Endothelial cell of umbilical vein (primary cell): Measurements from ENCODE around the gene CDC45. TPM values are rescaled to one million over a fixed set of nuclear protein-coding genes. Genes with fewer than 3 reads are reported as not detected.

Experiments used
- BruUV-seq: library from RNA; stranded (reverse); fragments of 400-500 nt; replicated peaks from 2 replicates; lab custom pipeline; 2021; lab: Mats Ljungman, UMichigan
- CTCF ChIA-PET: fragments of 300-600, 350-600 bp; sonication (Branson Sonifier 250); formaldehyde crosslinking; loops from one replicate; lab custom pipeline; 2021; ENCODE audit warnings: antibody characterized with exemption, inconsistent platforms; lab: Charles Lee
- POLR2A ChIA-PET: fragments of 300-600, 350-600 bp; sonication (Branson Sonifier 250); formaldehyde crosslinking; loops from one replicate; lab custom pipeline; 2021; ENCODE audit warnings: antibody characterized with exemption, inconsistent platforms; lab: Charles Lee
- DNase-seq: peaks from one replicate; pipeline ENCODE4 v3.0.0-alpha.2; 2011; ENCODE audit warnings: low read depth, low spot score
- FAIRE-seq: peaks from 2 replicates; lab custom pipeline; 2011; peaks lifted over from hg19 to GRCh38; lab: Jason Lieb, UNC
- H2AFZ ChIP-seq: 2 replicates; pipeline ENCODE4 v1.6.0; 2012; ENCODE audit warnings: low read depth, low read length, control low read depth, inconsistent platforms
- H3K27ac ChIP-seq: 2 replicates; pipeline ENCODE4 v1.5.1; 2011; ENCODE audit warnings: low read depth, mild to moderate bottlenecking, control low read depth, low read length, moderate library complexity; ENCODE audit not compliant: insufficient read depth
- H3K27me3 ChIP-seq, 2 experiments: 2 replicates each; pipeline versions ENCODE4 v1.6.0 to v1.6.1; 2011; ENCODE audit warnings: low read length in 2 of 2, mixed read lengths in 1 of 2; ENCODE audit not compliant: control insufficient read depth in 2 of 2, insufficient read depth in 2 of 2
- H3K36me3 ChIP-seq, 2 experiments: 2 replicates in 1 of 2; 3 replicates in 1 of 2; pipeline ENCODE4 v1.5.1; 2011; ENCODE audit warnings: low read length in 2 of 2, mild to moderate bottlenecking in 1 of 2, moderate library complexity in 1 of 2; ENCODE audit not compliant: control insufficient read depth in 2 of 2, insufficient read depth in 2 of 2; ENCODE audit errors: extremely low read depth in 1 of 2
- H3K4me1 ChIP-seq: 3 replicates; pipeline ENCODE4 v1.5.1; 2011; ENCODE audit warnings: mild to moderate bottlenecking, low read length; ENCODE audit not compliant: control insufficient read depth, insufficient read depth; ENCODE audit errors: extremely low read depth
- H3K4me2 ChIP-seq: 2 replicates; pipeline ENCODE4 v1.6.1; 2011; ENCODE audit warnings: low read length, control low read depth, mixed read lengths; ENCODE audit not compliant: insufficient read depth
- H3K4me3 ChIP-seq, 3 experiments: fragments of 200-600 bp in 1 of 3; sonication (generic), shearing (Covaris generic) in 1 of 3; replicated peaks in 1 of 3; 2 replicates each; pipeline ENCODE4 v1.5.1; 2011 to 2016; ENCODE audit warnings: control low read depth in 3 of 3, low read length in 3 of 3, mild to moderate bottlenecking in 2 of 3, inconsistent platforms in 1 of 3, low read depth in 1 of 3, moderate library complexity in 1 of 3; ENCODE audit not compliant: insufficient read depth in 1 of 3
- H3K79me2 ChIP-seq: 2 replicates; pipeline ENCODE4 v1.6.0; 2012; ENCODE audit warnings: low read length, inconsistent platforms; ENCODE audit not compliant: control insufficient read depth, insufficient read depth
- H3K9ac ChIP-seq: replicated peaks from 2 replicates; pipeline ENCODE3; 2011; ENCODE audit warnings: low read length, control low read depth; ENCODE audit not compliant: insufficient read depth; ENCODE audit errors: extremely low read depth
- H3K9me1 ChIP-seq: replicated peaks from 3 replicates; pipeline ENCODE4 v1.6.0; 2011; ENCODE audit warnings: mild to moderate bottlenecking, low read length; ENCODE audit not compliant: control insufficient read depth, insufficient read depth; ENCODE audit errors: extremely low read depth
- H3K9me3 ChIP-seq: replicated peaks from 2 replicates; pipeline ENCODE4 v1.5.1; 2012; ENCODE audit warnings: low read length, inconsistent platforms; ENCODE audit not compliant: control insufficient read depth, insufficient read depth
- H4K20me1 ChIP-seq: replicated peaks from 2 replicates; pipeline ENCODE3; 2011; ENCODE audit warnings: mild to moderate bottlenecking, low read length; ENCODE audit not compliant: control insufficient read depth, insufficient read depth; ENCODE audit errors: extremely low read depth
- EZH2 ChIP-seq: IDR thresholded peaks from 2 replicates; pipeline ENCODE4 v1.6.1; 2012; ENCODE audit warnings: borderline replicate concordance, low read depth, mild to moderate bottlenecking, moderate library complexity, low read length, inconsistent platforms; ENCODE audit not compliant: severe bottlenecking
- FOS ChIP-seq: IDR thresholded peaks from 2 replicates; pipeline ENCODE4 v1.6.1; 2011; ENCODE audit warnings: mild to moderate bottlenecking, low read length, moderate library complexity, borderline replicate concordance; ENCODE audit not compliant: insufficient read depth
- GATA2 ChIP-seq: IDR thresholded peaks from 2 replicates; pipeline ENCODE4 v1.7.0; 2011; ENCODE audit warnings: low read depth, mild to moderate bottlenecking, moderate library complexity, mixed read lengths, low read length; ENCODE audit not compliant: insufficient read length, insufficient read depth
- JUN ChIP-seq: IDR thresholded peaks from 2 replicates; pipeline ENCODE4 v1.6.1; 2011; ENCODE audit warnings: borderline replicate concordance, low read depth; ENCODE audit not compliant: insufficient read length, insufficient read depth
- MYC ChIP-seq: IDR thresholded peaks from one replicate; pipeline ENCODE4 v1.6.1; 2011; ENCODE audit warnings: mild to moderate bottlenecking, low read depth, low read length
- POLR2A ChIP-seq: IDR thresholded peaks from 2 replicates; pipeline ENCODE4 v1.6.1; 2012; ENCODE audit warnings: low read depth, mild to moderate bottlenecking, control low read depth, low read length
- POLR2AphosphoS5 ChIP-seq: IDR thresholded peaks from 2 replicates; pipeline ENCODE4 v1.6.1; 2012; ENCODE audit warnings: low read depth, mild to moderate bottlenecking, control low read depth, low read length, moderate library complexity; ENCODE audit not compliant: insufficient read depth
- dilution Hi-C: fragments of 300-500 bp; cut with MboI; formaldehyde crosslinking; loops from one replicate; pipeline ENCODE4 v1.15.0; 2019; ENCODE audit warnings: low sequenced_read_pairs; ENCODE audit not compliant: extremely low pct_ligation_motif_present
- intact Hi-C: fragments of 100-400 bp; cut with micrococcal nuclease; formaldehyde crosslinking; loops from one replicate; pipeline ENCODE4 v1.10.0; 2022
- polyA plus RNA-seq, 4 experiments: library from polyadenylated mRNA; depleted of rRNA in 3 of 4; stranded (reverse) in 3 of 4; unstranded in 1 of 4; fragments of >200 nt; gene quantifications; 2 replicates each; pipeline versions ENCODE4 v1.2.1 to v1.2.3, GENCODE V29; 2011 to 2012; ENCODE audit warnings: missing spikeins in 1 of 4
- total RNA-seq: library from RNA; stranded (reverse); gene quantifications from 2 replicates; pipeline ENCODE4 v1.2.3, GENCODE V29; 2021
- TF ChIP-seq, protein P1 (sequence below), 2 donors: IDR thresholded peaks; 1 replicate in 1 of 2; 2 replicates in 1 of 2; pipeline ENCODE4 v1.5.1; 2011; ENCODE audit warnings: low read length in 2 of 2, mild to moderate bottlenecking in 2 of 2, moderate library complexity in 2 of 2, control low read depth in 1 of 2, inconsistent platforms in 1 of 2, low read depth in 1 of 2; ENCODE audit not compliant: insufficient read depth in 1 of 2; ENCODE audit errors: extremely low read depth in 1 of 2
- TF ChIP-seq, protein P2 (sequence below): IDR thresholded peaks from 2 replicates; pipeline ENCODE4 v1.6.1; 2011; ENCODE audit not compliant: insufficient read depth, insufficient read length

The CDC45 gene
- total and polyA plus RNA-seq, 2 donors (not counting 3 experiments of a cell fraction or from before 2014, with no cell fraction given) = 36.6 to 40.6 TPM

DNA sequence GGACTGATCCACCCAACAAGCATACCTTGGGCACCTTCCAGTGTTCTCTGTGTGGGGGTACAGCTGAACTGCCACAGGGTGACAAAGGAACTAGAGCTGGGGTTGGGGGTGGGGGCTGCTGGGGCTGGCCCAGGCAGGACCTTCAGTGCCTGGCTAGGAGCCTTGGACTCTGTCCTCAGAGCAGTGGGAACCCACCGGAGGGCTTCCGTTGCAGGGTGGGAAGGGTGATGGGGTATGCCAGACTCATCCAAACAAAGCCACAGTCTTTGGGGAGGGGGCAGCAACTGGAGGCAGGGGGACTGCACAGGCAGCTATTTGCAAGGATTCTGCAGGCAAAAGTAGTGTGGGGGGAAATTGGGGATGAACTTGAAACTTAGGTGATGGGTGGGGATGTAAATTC, 80.2 kb downstream of the CDC45 start:
- TF ChIP-seq, protein P1, sequence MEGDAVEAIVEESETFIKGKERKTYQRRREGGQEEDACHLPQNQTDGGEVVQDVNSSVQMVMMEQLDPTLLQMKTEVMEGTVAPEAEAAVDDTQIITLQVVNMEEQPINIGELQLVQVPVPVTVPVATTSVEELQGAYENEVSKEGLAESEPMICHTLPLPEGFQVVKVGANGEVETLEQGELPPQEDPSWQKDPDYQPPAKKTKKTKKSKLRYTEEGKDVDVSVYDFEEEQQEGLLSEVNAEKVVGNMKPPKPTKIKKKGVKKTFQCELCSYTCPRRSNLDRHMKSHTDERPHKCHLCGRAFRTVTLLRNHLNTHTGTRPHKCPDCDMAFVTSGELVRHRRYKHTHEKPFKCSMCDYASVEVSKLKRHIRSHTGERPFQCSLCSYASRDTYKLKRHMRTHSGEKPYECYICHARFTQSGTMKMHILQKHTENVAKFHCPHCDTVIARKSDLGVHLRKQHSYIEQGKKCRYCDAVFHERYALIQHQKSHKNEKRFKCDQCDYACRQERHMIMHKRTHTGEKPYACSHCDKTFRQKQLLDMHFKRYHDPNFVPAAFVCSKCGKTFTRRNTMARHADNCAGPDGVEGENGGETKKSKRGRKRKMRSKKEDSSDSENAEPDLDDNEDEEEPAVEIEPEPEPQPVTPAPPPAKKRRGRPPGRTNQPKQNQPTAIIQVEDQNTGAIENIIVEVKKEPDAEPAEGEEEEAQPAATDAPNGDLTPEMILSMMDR (IDR thresholded peaks at IDR 0.05; ENCODE audit: extremely low read depth in 1 of 2, insufficient read depth in 1 of 2, low read depth in 1 of 2, low read length in 2 of 2) = no peak
- TF ChIP-seq FOS = no peak
- TF ChIP-seq JUN = no peak
- TF ChIP-seq EZH2 = no peak
- no peak for TF ChIP-seq POLR2A
- TF ChIP-seq, protein P2, sequence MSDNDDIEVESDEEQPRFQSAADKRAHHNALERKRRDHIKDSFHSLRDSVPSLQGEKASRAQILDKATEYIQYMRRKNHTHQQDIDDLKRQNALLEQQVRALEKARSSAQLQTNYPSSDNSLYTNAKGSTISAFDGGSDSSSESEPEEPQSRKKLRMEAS = no peak
- no peak for TF ChIP-seq GATA2
- TF ChIP-seq POLR2AphosphoS5 = no peak
- no peak for TF ChIP-seq MYC
- ChIA-PET POLR2A (no interaction called here), CTCF (interaction anchor here (0.6 to 3.1 kb wide), 4 partner anchors 20 to 118 kb away, joined by 3 to 8 read pairs (median 3); partner anchors contain the start of gene CDC45)
- Histone ChIP-seq H3K36me3 (no peaks in the 10 kb centered on the region), H3K4me1 (peaks cover 3% of the 10 kb centered on the region), H3K9me3 (no peaks in the 10 kb centered on the region), H3K9ac (no peak overlapping the region), H4K20me1 (no peaks in the 10 kb centered on the region), H3K4me3 (no peak overlapping the region), H2AFZ (no peak overlapping the region), H3K4me2 (no peak overlapping the region), H3K27ac (no peak overlapping the region), H3K9me1 (no peaks in the 10 kb centered on the region), H3K79me2 (no peaks in the 10 kb centered on the region), H3K27me3 (no peaks in the 10 kb centered on the region)
- no peak for FAIRE-seq
- no TSS peak for BruUV-seq
- dilution Hi-C loops (no loop called here), intact Hi-C loops (no loop called here)
- no peak for DNase-seq
